Uterus (tissue), 4 donors: ENCODE measurements around the gene LYRM2. TPM values are rescaled to one million over a fixed set of nuclear protein-coding genes. Genes with fewer than 3 reads are reported as not detected.

Source experiments
- DNase-seq, 2 donors: peaks; one replicate each; pipeline ENCODE4 v3.0.0-alpha.2; 2019 to 2020
- H3K27ac ChIP-seq, 2 donors: fragments of 200-600 bp; sonication (generic); 1 replicate in 1 of 2; 2 replicates in 1 of 2; pipeline ENCODE4 v1.5.1; 2016 to 2018
- H3K27me3 ChIP-seq, 2 donors: fragments of 200-600 bp; sonication (generic); one replicate each; pipeline ENCODE4 v1.5.1; 2018 to 2019; ENCODE audit warnings: control low read depth in 1 of 2
- H3K36me3 ChIP-seq, 2 donors: fragments of 200-600 bp; sonication (generic); one replicate each; pipeline ENCODE4 v1.5.1; 2019; ENCODE audit warnings: control low read depth in 1 of 2
- H3K4me1 ChIP-seq, 2 donors: fragments of 200-600 bp; sonication (generic); one replicate each; pipeline ENCODE4 v1.5.1; 2018 to 2019; ENCODE audit warnings: control low read depth in 1 of 2
- H3K4me3 ChIP-seq, 2 donors: fragments of 200-600 bp; sonication (generic); 1 replicate in 1 of 2; 2 replicates in 1 of 2; pipeline ENCODE4 v1.5.1; 2018 to 2019; ENCODE audit warnings: mild to moderate bottlenecking in 1 of 2
- H3K9me3 ChIP-seq, 2 donors: fragments of 200-600 bp; sonication (generic); one replicate each; pipeline ENCODE4 v1.5.1; 2019; ENCODE audit warnings: control low read depth in 1 of 2
- CTCF ChIP-seq, 4 experiments: fragments of 200-600 bp in 2 of 4; fragments of 450-650 bp in 2 of 4; sonication (generic) in 2 of 4; IDR thresholded peaks; one replicate each; pipeline ENCODE4 v1.5.1; 2016 to 2019; ENCODE audit warnings: antibody characterized with exemption in 4 of 4, mild to moderate bottlenecking in 2 of 4, moderate library complexity in 1 of 4
- POLR2A ChIP-seq, 2 donors: fragments of 450-650 bp; IDR thresholded peaks; one replicate each; pipeline ENCODE4 v1.6.1; 2016; ENCODE audit warnings: antibody characterized with exemption in 2 of 2, mild to moderate bottlenecking in 1 of 2, moderate library complexity in 1 of 2
- intact Hi-C: fragments of 100-400 bp; cut with DNase I; formaldehyde crosslinking; loops from one replicate; pipeline ENCODE4 v1.15.1; 2023; ENCODE audit warnings: low total_unique reads
- total RNA-seq, 4 donors: library from RNA; depleted of rRNA in 3 of 4; stranded (reverse); fragments of >200 nt in 3 of 4; gene quantifications; one replicate each; pipeline versions ENCODE4 v1.1.0 to v1.2.4, GENCODE V29; 2014 to 2023
- donor health status: DM: yes; HTN: yes; CAD: no.

Gene LYRM2
- total RNA-seq, 4 donors from 2014 or later = 2.3 to 35.7 (median 12.2) TPM

DNA sequence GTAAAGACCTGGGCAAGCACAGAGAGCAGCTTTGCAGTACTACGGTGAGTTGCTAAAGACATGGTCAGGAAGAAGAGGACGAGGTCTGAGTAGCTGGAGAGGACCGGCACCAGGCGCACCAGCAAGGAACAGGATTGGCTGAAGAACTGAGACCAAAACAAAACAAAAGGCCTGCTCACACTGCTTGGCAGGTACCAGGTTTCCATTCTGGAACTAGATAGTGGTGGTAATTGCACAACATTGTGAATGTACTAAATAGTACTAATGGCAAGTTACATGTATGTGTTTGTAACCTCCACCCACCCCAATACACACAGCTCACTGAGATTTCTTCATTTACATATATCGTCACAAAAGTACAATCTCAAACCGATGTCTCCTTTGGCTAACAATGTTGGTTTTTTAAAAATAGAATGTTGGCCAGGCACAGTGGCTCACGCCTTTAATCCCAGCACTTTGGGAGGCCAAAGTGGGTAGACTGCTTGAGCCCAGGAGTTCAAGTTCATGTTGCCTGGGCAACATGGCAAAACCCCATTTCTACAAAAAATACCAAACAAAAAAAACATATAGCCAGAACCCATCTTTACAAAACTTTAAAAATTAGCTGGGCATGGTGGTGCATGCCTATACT, 32.5 kb upstream of the LYRM2 start:
- Histone ChIP-seq H3K9me3 (no peaks in the 10 kb centered on the region), H3K4me1 (no peaks in the 10 kb centered on the region), H3K27me3 (no peaks in the 10 kb centered on the region), H3K4me3 (no peak overlapping the region), H3K27ac (no peak overlapping the region), H3K36me3 (no peaks in the 10 kb centered on the region)
- no peak for TF ChIP-seq POLR2A (IDR thresholded peaks at IDR 0.05)
- TF ChIP-seq CTCF (IDR thresholded peaks at IDR 0.05) = no peak
- DNase-seq = no peak
- intact Hi-C loops = no loop called here

GRCh38 chr6:89669002-89669401, 30.5 kb upstream of the LYRM2 start:
- no peaks in the 10 kb centered on the region for H3K4me1 ChIP-seq
- intact Hi-C loops = no loop called here
- H3K4me3 ChIP-seq = no peak overlapping the region
- no peaks in the 10 kb centered on the region for H3K36me3 ChIP-seq
- H3K27ac ChIP-seq = no peak overlapping the region
- no peak for DNase-seq
- no peaks in the 10 kb centered on the region for H3K27me3 ChIP-seq
- no peaks in the 10 kb centered on the region for H3K9me3 ChIP-seq
- no peak for TF ChIP-seq CTCF (IDR thresholded peaks at IDR 0.05)
- no peak for TF ChIP-seq POLR2A (IDR thresholded peaks at IDR 0.05)

- intact Hi-C loops = no loop called here
Observed at GRCh38 chr6:89667872-89668556, 29.5 kb upstream of the LYRM2 start.

GRCh38 chr6:89662659-89663223, 24.2 kb upstream of the LYRM2 start:
- intact Hi-C loops = no loop called here

More at GRCh38 chr6:89667872-89668556, 29.5 kb upstream of the LYRM2 start:
- Histone ChIP-seq H3K36me3 (no peaks in the 10 kb centered on the region), H3K27ac (no peak overlapping the region), H3K4me1 (no peaks in the 10 kb centered on the region), H3K9me3 (no peaks in the 10 kb centered on the region), H3K4me3 (no peak overlapping the region), H3K27me3 (no peaks in the 10 kb centered on the region)
- TF ChIP-seq CTCF (IDR thresholded peaks at IDR 0.05) = no peak
- TF ChIP-seq POLR2A (IDR thresholded peaks at IDR 0.05) = no peak
- no peak for DNase-seq

More at GRCh38 chr6:89662659-89663223, 24.2 kb upstream of the LYRM2 start:
- no peaks in the 10 kb centered on the region for H3K36me3 ChIP-seq
- no peaks in the 10 kb centered on the region for H3K27me3 ChIP-seq
- H3K4me1 ChIP-seq = no peaks in the 10 kb centered on the region
- TF ChIP-seq CTCF (IDR thresholded peaks at IDR 0.05) (no peak), POLR2A (IDR thresholded peaks at IDR 0.05) (no peak)
- no peaks in the 10 kb centered on the region for H3K9me3 ChIP-seq
- H3K4me3 ChIP-seq = no peak overlapping the region
- no peak overlapping the region for H3K27ac ChIP-seq
- no peak for DNase-seq
